Hypothalamus (tissue), 51 donors: ENCODE data around the gene TNK2.
"Not testable (repeated sequence)": the region's sequence is repeated elsewhere in the genome, so short reads cannot be mapped to it uniquely, and the experiment has no call there.

Experiments used
- DNase-seq, 51 donors: peaks; one replicate each; lab custom pipeline; 2025; lab: John Stamatoyannopoulos, UW

Gene TNK2

DNA sequence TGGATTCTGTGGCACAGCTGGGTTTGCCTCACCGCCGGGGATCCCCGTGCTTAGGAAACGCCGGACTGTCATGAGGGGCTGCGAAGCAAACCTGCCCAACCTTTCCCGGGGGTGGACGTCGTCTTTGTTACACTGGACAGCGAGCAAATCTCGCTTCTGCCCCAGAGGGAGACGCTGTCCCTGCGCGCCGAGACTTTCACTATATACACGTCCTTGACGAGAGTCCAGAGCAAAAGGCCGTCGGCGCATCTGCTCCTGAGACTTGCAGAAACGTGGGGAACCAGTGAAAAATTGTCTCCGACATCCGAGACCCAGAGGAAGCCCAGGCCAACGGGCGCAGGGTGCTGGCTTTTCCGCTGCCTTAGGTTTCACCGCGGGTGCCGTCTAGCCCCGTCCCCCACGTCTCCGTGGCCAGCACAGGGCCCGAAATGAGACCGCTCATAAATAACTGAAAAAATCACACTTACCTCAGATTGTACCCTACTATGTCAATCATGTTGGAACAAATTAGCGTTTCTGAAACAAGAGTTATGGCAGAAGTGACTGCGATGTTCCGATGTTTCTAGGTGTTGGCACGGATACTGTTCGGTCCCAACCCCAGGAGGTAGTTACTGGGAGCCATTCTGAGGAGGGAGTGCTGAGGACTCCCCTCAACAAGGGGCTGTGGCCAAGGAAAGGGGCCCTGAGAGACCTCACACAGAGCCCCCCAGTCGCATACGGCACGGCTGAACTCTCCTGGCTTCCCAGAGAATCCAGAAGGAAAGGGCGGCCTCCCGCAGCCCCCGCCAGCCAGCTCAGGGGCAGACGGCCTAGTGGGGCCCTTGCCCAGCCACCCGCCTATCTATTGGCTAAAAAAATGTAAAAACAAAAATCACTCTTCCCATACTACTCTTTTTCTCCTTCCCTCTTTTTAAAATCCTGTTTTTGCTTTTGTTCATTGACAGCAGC, 82.2 kb downstream of the TNK2 start:
- DNase-seq: no peak

GRCh38 chr3:195825191-195825588, 83.2 kb downstream of the TNK2 start:
- no peak for DNase-seq

DNA sequence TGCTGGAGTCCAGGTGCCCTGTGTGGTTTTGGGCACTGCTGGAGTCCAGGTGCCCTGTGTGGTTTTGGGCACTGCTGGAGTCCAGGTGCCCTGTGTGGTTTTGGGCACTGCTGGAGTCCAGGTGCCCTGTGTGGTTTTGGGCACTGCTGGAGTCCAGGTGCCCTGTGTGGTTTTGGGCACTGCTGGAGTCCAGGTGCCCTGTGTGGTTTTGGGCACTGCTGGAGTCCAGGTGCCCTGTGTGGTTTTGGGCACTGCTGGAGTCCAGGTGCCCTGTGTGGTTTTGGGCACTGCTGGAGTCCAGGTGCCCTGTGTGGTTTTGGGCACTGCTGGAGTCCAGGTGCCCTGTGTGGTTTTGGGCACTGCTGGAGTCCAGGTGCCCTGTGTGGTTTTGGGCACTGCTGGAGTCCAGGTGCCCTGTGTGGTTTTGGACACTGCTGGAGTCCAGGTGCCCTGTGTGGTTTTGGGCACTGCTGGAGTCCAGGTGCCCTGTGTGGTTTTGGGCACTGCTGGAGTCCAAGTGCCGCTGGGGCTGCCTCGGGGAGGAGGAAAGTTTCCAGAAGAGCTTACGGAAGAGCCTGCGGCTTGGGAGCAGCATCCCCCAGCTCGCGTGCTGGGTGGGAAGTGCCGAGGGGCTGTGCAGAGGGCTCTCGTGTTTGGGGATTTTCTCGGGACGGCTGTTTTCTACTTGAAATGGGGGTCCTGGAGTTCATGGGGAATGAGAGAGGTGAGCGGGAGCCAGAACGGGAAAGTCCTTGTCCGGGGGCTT, 83.7 kb downstream of the TNK2 start:
- DNase-seq: not testable (repeated sequence)

DNA sequence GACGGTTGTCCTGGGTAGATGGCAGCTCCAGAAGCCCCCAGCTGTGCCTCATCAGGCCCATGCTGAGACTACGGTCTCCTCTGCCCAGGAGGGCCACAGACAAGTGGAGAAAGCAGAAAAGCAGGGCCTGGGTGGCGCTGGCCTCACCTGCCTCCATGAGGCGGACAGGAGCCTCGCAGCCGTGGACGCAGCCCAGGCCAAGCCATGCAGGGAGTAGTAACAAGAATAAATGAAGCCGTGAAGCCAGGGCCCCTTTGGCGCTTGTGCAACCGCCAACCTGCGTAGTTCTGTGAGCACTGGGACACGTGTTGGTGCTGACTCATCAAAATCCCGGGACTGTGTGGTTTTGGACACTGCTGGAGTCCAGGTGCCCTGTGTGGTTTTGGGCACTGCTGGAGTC, 84.4 kb downstream of the TNK2 start:
- DNase-seq: no peak

DNA sequence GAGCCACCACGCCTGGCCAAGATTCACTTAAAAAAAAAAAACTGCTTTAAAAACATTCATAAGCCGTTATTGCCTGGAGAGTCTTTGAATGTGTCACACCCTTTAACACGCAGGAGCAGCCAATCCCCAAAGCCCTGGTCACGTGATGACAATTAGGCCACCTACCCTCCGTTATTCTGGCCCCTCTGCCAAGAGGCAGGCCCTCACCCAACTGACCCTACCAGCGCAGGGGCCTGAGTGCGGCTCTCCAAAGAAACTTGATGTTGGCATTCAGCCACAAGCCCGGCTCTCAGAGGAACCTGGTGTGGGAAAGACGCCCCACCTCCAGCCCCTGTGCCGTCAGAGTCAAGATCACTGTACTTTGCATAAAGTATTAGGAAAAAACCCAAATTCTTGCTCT, 85.1 kb downstream of the TNK2 start:
- no peak for DNase-seq

DNA sequence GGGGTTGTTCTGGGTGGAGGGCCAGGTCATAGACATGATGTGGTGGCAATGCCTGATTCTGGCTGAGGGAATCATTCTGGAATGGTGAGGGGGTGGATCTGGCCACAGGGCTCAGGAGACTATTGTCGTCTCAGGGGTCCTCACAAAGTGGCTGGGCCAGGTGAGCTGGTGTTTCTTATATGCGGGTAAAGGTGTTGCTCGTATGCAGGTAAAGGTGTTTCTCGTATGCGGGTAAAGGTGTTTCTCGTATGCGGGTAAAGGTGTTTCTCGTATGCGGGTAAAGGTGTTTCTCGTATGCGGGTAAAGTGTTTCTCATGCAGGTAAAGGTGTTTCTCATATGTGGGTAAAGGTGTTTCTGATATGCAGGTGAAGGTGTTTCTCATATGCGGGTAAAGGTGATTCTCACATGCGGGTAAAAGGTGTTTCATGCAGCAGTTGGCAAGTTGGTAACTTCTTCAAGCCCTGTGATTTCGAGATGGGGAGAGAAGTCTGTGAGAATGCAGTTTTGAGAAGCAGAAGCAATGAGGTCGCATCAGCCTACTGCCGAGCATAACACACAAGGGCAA, 86.1 kb downstream of the TNK2 start:
- DNase-seq: no peak

- no peak for DNase-seq
These were observed 86.8 kb downstream of the TNK2 start for GRCh38 chr3:195821403-195822130.

- no peak for DNase-seq
These were observed 87.5 kb downstream of the TNK2 start for GRCh38 chr3:195820901-195821300.

DNA sequence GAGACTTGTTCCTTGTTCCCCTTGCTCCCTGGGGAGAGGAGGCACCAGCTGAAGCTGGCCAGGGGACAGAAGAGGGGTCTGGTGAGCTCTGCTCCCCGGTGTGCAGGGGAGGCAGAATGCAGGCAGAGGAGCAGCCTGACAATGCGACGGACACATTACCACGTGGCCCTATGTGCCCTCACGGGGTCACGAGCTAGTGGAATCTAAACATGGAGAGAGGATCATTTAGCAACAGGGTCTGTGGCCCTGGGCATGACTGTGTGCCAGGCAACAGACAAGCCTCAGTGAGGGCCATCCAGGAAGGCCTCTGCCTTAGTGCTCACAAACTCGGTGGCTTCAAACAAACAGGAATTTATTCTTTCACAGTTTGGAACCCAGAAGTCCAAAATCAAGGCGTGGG, 88.2 kb downstream of the TNK2 start:
- DNase-seq: no peak

GRCh38 chr3:195818301-195818700, 90.0 kb downstream of the TNK2 start:
- DNase-seq: no peak

DNA sequence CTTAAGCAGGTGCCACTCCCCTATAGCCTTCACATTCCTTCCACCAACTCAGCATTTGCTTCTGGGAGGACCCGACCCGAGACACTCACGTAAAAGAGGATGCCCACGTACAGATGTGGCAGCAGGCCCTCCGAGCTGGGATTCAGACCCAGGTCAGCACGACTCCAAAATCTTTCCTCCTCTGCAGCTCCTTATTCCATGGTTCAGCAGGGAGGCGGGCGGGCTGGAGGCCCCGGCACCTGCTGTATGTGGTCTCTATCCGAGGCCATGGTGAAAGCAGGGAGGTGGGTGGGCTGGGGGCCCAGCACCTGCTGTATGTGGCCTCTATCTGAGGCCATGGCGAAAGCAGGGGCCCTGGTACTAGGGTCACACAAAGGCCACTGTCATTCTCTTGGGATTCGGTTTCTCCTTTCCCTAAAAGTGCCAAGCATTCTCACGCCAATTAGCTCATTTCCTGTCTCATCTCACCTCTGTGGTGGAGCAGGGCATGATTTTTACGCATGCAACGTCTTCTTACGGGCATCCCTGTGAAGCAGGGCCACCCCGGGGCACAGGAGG, 90.7 kb downstream of the TNK2 start:
- DNase-seq: no peak

DNA sequence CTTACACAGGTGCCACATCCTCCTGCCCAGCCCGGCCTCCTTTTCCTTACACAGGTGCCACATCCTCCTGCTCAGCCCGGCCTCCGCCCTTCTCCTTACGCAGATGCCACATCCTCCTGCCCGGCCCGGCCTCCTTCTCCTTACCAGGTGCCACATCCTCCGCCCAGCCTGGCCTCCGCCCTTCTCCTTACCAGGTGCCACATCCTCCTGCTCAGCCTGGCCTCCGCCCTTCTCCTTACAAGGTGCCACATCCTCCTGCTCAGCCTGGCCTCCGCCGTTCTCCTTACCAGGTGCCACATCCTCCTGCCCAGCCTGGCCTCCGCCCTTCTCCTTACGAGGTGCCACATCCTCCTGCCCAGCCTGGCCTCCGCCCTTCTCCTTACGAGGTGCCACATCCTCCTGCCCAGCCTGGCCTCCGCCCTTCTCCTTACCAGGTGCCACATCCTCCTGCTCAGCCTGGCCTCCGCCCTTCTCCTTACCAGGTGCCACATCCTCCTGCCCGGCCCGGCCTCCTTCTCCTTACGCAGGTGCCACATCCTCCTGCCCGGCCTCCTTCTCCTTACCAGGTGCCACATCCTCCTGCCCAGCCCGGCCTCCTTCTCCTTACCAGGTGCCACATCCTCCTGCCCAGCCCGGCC, 92.0 kb downstream of the TNK2 start:
- not testable (repeated sequence) for DNase-seq

DNA sequence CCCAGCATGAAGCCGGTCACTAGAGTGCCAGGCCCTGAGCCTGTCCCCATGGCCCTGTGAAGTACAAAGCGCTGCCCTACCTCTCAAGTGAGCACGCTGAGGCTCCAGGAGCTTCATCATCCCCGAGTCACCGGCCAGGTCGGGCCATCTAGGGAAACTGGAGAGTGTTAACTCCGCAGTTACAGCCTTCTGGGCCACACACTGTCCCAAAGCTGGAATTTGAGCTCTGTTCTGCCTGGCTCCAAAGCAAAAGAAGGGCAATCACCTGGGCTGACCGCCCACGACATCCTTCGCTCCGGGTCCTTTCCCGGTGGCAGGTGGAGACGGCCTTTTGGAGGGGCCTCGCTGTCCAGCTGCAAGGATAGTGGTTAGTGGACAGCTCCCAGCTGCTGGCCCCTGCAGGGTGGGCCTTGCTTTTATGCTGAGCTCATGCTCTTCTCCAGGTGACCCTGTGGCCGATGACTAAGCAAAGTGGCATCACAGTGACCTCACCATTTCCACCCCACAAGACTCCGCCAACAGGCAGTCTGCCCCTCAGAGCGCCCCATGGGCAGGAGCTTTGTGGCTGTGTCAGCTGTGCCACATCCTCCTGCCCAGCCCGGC, 93.1 kb downstream of the TNK2 start:
- no peak for DNase-seq

DNA sequence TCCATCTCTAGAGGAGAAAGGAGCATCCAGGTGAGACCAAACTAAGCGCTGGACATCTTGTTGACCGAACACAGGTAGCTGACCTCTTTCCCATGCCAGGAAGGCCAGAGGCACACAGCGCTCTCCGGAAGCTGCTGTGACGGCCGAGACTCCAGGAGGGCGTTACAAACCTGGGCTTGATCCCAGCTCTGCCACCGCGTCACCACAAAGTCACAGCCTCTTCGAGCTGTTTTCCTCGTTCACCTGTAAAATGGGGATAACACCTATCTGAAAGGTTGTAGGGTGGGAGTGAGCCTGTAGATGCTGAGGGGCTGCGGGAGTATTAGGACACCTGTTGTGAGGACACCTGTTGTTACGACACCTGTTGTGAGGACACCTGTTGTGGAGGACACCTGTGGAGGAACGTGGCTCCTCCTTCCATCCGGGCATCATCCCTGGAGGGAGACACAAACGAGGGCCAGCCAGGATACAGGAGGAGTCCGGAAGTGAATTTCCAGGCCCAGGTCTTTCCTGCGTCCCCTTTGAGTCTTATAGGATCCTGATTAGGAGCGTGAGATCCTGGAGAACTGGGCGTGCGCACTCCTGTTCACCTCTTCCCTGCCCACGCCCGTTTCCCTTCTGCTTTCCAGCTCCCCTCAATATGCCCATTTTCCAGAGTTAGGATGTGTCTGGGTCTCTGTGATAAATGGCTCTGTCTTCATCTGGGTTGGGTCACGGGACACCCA, 94.3 kb downstream of the TNK2 start:
- DNase-seq: no peak
